ENCODE measurements around the gene ANO10.
"Not testable (repeated sequence)": the region's sequence is repeated elsewhere in the genome, so short reads cannot be mapped to it uniquely, and the experiment has no call there.

Gene ANO10

GRCh38 chr3:43521941-43522340, 99.9 kb downstream of the ANO10 start:
- DNase-seq (ENCODE audit: low read depth, low spot score), result no peak

GRCh38 chr3:43518515-43518914, 103.3 kb downstream of the ANO10 start:
- not testable (repeated sequence) for DNase-seq (ENCODE audit: low read depth, low spot score)

- DNase-seq (ENCODE audit: low read depth, low spot score), result no peak
Measured at GRCh38 chr3:43515970-43516635, 105.7 kb downstream of the ANO10 start.

GRCh38 chr3:43515208-43515917, 106.4 kb downstream of the ANO10 start:
- DNase-seq (ENCODE audit: low read depth, low spot score), result no peak

GRCh38 chr3:43512754-43513404, 108.9 kb downstream of the ANO10 start:
- no peak for DNase-seq (ENCODE audit: low read depth, low spot score)

GRCh38 chr3:43506644-43507043, 115.2 kb downstream of the ANO10 start:
- DNase-seq (ENCODE audit: low read depth, low spot score), result no peak

- DNase-seq (ENCODE audit: low read depth, low spot score), result peak; percentile 15
Measured at GRCh38 chr3:43505351-43505750, 116.5 kb downstream of the ANO10 start.

- peak; percentile 39 for DNase-seq (ENCODE audit: low read depth, low spot score)
Measured at GRCh38 chr3:43503067-43503728, 118.6 kb downstream of the ANO10 start.

- DNase-seq (ENCODE audit: low read depth, low spot score), result no peak
Measured at GRCh38 chr3:43499256-43499655, 122.6 kb downstream of the ANO10 start.

- no peak for DNase-seq (ENCODE audit: low read depth, low spot score)
Measured at GRCh38 chr3:43497905-43498365, 123.9 kb downstream of the ANO10 start.

- DNase-seq (ENCODE audit: low read depth, low spot score), result no peak
Measured at GRCh38 chr3:43497422-43497821, 124.4 kb downstream of the ANO10 start.

- DNase-seq (ENCODE audit: low read depth, low spot score), result no peak
Measured at GRCh38 chr3:43496740-43497375, 125.0 kb downstream of the ANO10 start.

- DNase-seq (ENCODE audit: low read depth, low spot score), result not testable (repeated sequence)
Measured at GRCh38 chr3:43492932-43493331, 128.9 kb downstream of the ANO10 start.

GRCh38 chr3:43491807-43492206, 130.0 kb downstream of the ANO10 start:
- not testable (repeated sequence) for DNase-seq (ENCODE audit: low read depth, low spot score)

GRCh38 chr3:43490640-43491185, 131.1 kb downstream of the ANO10 start:
- no peak for DNase-seq (ENCODE audit: low read depth, low spot score)

- DNase-seq (ENCODE audit: low read depth, low spot score), result no peak
Measured at GRCh38 chr3:43489930-43490329, 131.9 kb downstream of the ANO10 start.

GRCh38 chr3:43485931-43486330, 135.9 kb downstream of the ANO10 start:
- DNase-seq (ENCODE audit: low read depth, low spot score), result no peak

- DNase-seq (ENCODE audit: low read depth, low spot score), result no peak
Measured at GRCh38 chr3:43484926-43485488, 136.8 kb downstream of the ANO10 start.

GRCh38 chr3:43481375-43481774, 140.4 kb downstream of the ANO10 start:
- no peak for DNase-seq (ENCODE audit: low read depth, low spot score)

- DNase-seq (ENCODE audit: low read depth, low spot score), result not testable (repeated sequence)
Measured at GRCh38 chr3:43478839-43479238, 143.0 kb downstream of the ANO10 start.
